Measurements from ENCODE around the gene AKT1S1.

DNA sequence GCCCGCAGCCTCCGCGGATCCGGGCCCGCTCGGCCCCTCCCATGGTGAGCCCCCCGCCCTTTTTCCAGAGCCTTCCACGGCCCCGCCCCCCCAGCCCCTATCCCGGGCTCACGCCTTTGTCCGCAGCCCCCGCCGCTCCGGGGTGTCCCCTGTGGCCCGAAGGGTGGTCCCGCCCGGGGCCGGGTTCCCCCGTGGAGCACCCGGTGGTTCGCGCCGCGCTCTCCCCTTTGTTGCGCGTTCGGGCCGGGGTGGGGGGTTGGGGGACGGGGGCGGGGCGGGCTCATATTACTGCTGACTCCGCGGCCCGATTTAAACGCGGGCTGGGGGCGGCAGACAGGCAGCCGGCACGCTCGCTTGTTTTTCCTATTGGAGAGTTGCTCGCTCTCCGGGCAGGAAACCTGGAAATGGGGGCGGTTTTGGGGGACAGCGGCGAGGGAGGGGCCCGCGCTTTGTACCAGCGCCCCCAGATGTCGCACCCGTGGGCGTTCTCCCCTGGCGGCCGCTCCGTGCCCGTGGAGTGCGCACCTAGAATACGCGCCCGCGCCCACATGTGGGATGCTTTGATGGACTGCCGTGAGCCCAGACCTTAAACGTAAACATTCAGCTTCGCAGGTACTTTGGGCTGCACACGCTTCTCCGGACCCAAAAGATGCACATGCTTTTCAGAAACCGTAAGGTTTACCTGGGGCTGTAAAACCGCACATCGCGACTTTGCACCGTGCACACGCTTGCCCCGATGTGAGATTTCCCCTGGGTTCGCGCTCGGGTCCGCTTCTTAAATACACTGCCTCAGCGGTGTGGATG lies 25.5 kb downstream of the AKT1S1 start:
- TF ChIP-seq, protein P1, sequence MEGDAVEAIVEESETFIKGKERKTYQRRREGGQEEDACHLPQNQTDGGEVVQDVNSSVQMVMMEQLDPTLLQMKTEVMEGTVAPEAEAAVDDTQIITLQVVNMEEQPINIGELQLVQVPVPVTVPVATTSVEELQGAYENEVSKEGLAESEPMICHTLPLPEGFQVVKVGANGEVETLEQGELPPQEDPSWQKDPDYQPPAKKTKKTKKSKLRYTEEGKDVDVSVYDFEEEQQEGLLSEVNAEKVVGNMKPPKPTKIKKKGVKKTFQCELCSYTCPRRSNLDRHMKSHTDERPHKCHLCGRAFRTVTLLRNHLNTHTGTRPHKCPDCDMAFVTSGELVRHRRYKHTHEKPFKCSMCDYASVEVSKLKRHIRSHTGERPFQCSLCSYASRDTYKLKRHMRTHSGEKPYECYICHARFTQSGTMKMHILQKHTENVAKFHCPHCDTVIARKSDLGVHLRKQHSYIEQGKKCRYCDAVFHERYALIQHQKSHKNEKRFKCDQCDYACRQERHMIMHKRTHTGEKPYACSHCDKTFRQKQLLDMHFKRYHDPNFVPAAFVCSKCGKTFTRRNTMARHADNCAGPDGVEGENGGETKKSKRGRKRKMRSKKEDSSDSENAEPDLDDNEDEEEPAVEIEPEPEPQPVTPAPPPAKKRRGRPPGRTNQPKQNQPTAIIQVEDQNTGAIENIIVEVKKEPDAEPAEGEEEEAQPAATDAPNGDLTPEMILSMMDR (IDR thresholded peaks at IDR 0.05), result no peak
- TF ChIP-seq POLR2A (IDR thresholded peaks at IDR 0.05; ENCODE audit: low read depth) (no peak), POLR2AphosphoS5 (IDR thresholded peaks at IDR 0.05) (no peak)

Data from esophagus muscularis mucosa (tissue), 3 donors.